HG03378 (cell line): Measurements from ENCODE around the gene FAM229B.

Experiments
- ATAC-seq: cut with Tn5 transposase; IDR thresholded peaks from one replicate; pipeline ENCODE4 v1.9.1; 2021; ENCODE audit warnings: mild to moderate bottlenecking, moderate library complexity; ENCODE audit not compliant: unreplicated experiment

The FAM229B gene

DNA sequence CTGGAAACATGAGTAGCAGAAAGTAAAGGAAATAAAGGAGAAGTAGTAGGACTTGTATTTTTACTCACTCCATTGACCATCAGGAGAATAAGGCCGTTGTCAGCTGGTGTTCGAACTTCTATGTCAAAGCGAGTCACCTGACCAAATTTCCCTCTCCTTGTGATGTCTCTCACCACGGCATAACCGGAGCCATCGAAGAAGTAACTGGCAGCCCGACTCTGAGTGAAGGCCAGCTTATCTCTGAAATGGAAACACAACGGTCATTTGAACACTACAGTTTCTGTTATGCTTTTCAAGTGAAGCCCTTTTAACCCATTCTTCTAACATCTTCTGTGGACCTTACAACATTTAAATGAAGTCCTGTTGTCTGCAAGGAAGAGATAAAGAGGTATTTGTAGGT lies 51.7 kb downstream of the FAM229B start:
- no peak for ATAC-seq

DNA sequence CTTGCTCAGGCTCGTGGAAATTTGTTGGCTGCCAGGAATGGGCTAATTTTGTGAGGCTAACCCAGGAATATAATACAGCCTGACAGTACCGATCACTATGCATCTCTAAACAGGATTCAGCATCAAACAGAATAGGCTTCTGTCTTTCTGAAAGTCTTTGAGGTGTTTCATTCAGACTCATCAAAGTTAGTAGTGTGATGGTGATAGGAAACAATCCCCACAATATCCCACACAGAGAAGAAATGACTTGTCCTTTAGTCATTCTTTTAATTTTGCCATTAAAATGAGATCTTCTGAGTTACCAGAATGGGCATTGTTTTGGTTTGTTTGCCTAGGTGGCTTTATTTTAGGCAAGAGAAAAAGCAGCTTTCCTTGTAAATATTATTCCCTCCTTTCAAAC lies 54.3 kb downstream of the FAM229B start:
- no peak for ATAC-seq

DNA sequence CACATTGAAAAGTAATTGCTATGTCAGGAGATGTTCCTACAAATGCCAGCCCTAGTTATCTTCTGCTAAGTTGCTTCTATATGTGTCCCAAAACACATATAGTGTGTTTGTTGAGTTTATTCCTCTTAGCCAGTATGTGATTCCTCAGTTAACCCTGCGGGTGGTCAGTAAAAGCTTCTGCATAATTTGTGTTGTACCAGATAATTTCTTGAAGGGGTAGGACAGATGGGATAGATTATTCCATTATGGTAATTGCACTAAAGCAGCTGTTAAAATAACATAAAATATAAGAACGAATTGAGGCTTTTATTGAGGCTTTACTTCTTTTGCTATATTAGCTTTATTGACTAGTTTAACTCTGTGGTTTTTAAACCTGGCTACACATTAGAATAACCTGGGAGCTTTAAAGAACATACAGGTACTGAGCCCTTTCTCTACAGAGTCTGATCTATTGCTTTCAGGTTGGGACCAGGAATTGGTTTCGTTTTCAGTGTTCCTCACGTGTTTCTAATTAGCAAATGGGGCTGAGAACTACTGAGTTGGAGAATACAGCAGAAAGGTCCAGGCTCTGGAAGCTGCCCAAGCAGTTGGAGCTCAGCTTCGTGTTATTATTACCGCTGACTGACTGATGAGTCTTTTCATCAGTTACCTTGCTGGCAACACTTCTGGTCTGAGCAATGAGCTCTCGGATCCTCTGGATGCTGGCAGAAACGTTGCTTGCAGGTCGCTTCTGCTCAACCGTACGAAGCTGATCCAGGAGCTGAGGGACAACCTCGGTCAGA lies 56.9 kb downstream of the FAM229B start:
- no peak for ATAC-seq

DNA sequence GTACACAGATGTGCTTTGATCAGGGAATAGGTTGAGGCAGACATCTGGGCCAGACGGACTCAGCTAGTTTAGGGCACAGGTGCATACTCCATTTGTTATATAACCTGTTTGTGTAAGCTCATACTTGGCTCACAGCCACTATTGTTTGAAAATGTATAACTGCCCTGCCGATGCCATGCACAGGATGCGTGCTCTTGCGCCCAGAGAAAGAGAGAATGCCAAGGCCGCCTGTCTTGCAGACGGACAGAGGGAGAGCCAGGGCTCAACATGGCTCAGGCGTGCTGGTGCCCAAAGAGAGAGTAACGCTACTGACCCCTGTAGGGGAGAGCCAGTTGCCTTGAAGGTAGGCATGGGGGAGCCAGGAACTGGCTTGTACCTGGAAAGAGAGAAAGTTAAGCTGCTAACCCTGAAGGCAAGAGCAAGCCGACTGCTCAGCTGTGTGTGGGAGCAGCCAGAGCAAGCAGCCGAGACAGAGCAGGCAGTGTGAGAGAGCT lies 57.7 kb downstream of the FAM229B start:
- no peak for ATAC-seq

DNA sequence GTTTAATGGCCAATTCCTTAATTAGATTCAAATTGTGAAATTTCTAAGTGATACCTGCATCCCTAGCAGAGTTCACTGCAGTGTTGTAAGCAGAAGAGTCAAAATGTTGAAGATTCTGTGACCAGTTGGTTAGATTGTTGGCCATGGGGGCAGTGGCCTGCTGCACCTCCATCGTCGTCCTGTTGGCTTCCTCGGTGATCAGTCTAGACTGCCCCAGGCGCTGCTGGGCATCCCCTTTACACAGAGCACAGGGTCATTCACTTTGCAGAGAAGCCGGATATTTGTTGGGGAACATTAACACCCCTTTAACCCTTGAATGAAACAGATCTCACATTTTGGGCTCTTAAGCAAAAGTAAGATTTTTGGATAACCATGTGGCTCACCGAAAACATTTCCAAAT lies 60.7 kb downstream of the FAM229B start:
- no peak for ATAC-seq

DNA sequence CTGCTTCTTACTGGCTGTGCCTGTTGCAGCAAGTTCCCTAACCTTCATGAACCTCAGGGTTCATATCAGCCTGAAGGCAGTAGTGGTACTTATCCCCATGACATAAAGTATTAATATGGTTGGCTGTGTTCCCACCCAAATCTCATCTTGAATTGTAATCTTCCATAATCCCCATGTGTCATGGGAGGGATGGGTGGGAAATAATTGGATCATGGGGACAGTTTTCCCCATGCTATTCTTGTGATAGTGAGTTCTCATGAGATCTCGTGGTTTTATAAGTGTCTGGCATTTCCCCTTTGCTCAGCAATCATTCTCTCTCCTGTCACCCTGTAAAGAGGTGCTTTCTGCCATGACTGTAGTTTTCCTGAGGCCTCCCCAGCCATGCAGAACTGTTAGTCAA lies 61.8 kb downstream of the FAM229B start:
- ATAC-seq: no peak

DNA sequence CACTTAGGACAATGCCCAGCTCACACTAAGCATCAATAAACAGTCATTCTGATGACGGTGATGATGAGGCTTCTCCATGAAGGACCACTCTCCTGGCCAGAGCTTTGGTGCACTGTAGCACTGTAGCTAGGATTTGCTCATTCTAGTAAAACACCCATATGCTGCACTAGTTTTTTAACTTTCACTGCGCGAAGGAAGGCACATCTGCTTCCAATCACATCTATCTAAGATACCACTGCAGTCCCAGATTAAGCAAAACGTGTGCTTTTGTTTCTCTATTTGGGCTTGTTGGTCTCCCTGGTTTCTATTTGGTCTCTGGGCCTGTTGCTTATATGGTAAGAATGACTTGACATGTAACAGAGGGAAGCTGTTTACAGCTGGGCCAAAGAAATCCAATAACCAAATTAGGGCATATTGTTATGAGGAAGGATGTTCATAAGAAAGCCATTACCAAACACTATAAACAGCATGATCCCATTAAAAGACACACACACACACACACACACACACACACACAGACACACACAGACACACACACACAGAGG lies 62.4 kb downstream of the FAM229B start:
- ATAC-seq: no peak

DNA sequence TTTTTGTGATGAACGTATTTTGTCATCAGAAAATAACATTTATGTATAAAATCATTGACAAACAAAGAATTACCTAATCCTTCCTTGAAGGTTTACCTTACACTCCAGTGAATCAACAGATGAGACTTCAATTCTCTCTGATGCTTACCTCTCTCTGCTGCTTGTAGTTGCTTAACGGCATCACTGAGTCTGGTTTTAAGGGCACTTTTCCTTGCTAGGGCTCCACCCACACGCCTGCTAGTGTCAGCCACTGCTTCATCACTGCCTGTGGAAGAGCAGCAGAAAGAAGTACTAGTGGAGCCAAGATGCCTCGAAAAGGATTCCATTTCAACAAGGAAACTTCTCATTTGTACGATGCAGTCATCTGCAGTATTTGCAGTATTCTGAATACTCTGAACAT lies 63.0 kb downstream of the FAM229B start:
- no peak for ATAC-seq
